Measurements from ENCODE around the gene ARHGAP26. TPM values are rescaled to one million over a fixed set of nuclear protein-coding genes. Genes with fewer than 3 reads are reported as not detected.

ARHGAP26 gene
- total RNA-seq, 1 donor from 2014 or later: 35.4 TPM

- TF ChIP-seq CTCF (IDR thresholded peaks at IDR 0.05): no peak
- intact Hi-C loops (cut with DNase I): no loop called here
- ATAC-seq: no peak
- no peaks in the 10 kb centered on the region for H3K27me3 ChIP-seq
- no peaks in the 10 kb centered on the region for H3K36me3 ChIP-seq
- no peak overlapping the region for H3K4me3 ChIP-seq
- no peaks in the 10 kb centered on the region for H3K9me3 ChIP-seq
- H3K4me1 ChIP-seq: peaks cover 28% of the 10 kb centered on the region
- no peak overlapping the region for H3K27ac ChIP-seq
- no peak for DNase-seq
Measured at GRCh38 chr5:142840575-142840974, 70.4 kb downstream of the ARHGAP26 start.

GRCh38 chr5:142841511-142842265 lies 71.5 kb downstream of the ARHGAP26 start:
- H3K4me3 ChIP-seq: no peak overlapping the region
- ATAC-seq (no peak), DNase-seq (no peak)
- H3K27ac ChIP-seq: no peak overlapping the region
- intact Hi-C loops (cut with DNase I): no loop called here
- H3K27me3 ChIP-seq: no peaks in the 10 kb centered on the region
- H3K36me3 ChIP-seq: no peaks in the 10 kb centered on the region
- no peaks in the 10 kb centered on the region for H3K9me3 ChIP-seq
- TF ChIP-seq CTCF (IDR thresholded peaks at IDR 0.05): no peak
- peaks cover 37% of the 10 kb centered on the region for H3K4me1 ChIP-seq

- DNase-seq: no peak
Measured at GRCh38 chr5:142842994-142843905, 73.1 kb downstream of the ARHGAP26 start.

DNA sequence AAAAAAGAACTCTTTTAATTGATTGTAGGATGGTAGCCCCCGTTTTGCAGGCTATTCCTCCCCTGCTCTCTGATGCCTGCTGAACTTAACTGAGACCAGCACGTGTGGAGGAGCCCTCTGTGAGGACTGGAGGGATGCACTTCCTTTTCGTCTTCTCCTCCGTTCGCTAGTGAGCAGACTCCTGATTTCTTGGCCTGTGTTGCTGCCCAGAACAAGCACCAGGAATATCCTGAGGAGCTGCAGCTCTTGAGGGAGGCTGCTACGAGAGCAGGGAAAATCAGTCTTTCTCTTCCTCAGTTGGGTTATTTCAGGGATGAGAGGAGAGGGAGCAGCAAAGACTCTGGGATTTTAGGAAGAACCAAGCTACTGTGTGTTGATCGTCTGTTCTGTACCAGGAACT lies 74.7 kb downstream of the ARHGAP26 start:
- Histone ChIP-seq H3K4me3 (no peak overlapping the region), H3K4me1 (peaks cover 33% of the 10 kb centered on the region), H3K36me3 (no peaks in the 10 kb centered on the region), H3K27me3 (no peaks in the 10 kb centered on the region), H3K27ac (peak overlapping the region; percentile 37), H3K9me3 (no peaks in the 10 kb centered on the region)
- ATAC-seq: no peak
- no peak for TF ChIP-seq CTCF (IDR thresholded peaks at IDR 0.05)
- no peak for DNase-seq
- intact Hi-C loops (cut with DNase I): no loop called here

More at GRCh38 chr5:142842994-142843905, 73.1 kb downstream of the ARHGAP26 start:
- TF ChIP-seq CTCF (IDR thresholded peaks at IDR 0.05): no peak
- no peak overlapping the region for H3K4me3 ChIP-seq
- ATAC-seq: no peak
- H3K4me1 ChIP-seq: peaks cover 42% of the 10 kb centered on the region
- intact Hi-C loops (cut with DNase I): no loop called here
- no peak overlapping the region for H3K27ac ChIP-seq
- no peaks in the 10 kb centered on the region for H3K36me3 ChIP-seq
- no peaks in the 10 kb centered on the region for H3K9me3 ChIP-seq
- H3K27me3 ChIP-seq: no peaks in the 10 kb centered on the region

GRCh38 chr5:142845402-142845921 lies 75.3 kb downstream of the ARHGAP26 start:
- H3K9me3 ChIP-seq: no peaks in the 10 kb centered on the region
- H3K27me3 ChIP-seq: no peaks in the 10 kb centered on the region
- intact Hi-C loops (cut with DNase I): no loop called here
- H3K4me1 ChIP-seq: peaks cover 27% of the 10 kb centered on the region
- H3K27ac ChIP-seq: no peak overlapping the region
- ATAC-seq: peak; percentile 45
- no peak for TF ChIP-seq CTCF (IDR thresholded peaks at IDR 0.05)
- no peak overlapping the region for H3K4me3 ChIP-seq
- DNase-seq: no peak
- no peaks in the 10 kb centered on the region for H3K36me3 ChIP-seq
